ENCODE results near the gene SPAG9.

Gene SPAG9

GRCh38 chr17:50986989-50987660 lies 133.5 kb downstream of the SPAG9 start:
- DNase-seq: no peak

- no peak for DNase-seq
Measured at GRCh38 chr17:50981279-50981678, 139.4 kb downstream of the SPAG9 start.

GRCh38 chr17:50979524-50979927 lies 141.1 kb downstream of the SPAG9 start:
- no peak for DNase-seq

- no peak for DNase-seq
Measured at GRCh38 chr17:50977487-50978159, 143.0 kb downstream of the SPAG9 start.

- no peak for DNase-seq
Measured at GRCh38 chr17:50976951-50977472, 143.7 kb downstream of the SPAG9 start.

GRCh38 chr17:50973557-50974494 lies 146.8 kb downstream of the SPAG9 start:
- no peak for DNase-seq

GRCh38 chr17:50972577-50972976 lies 148.1 kb downstream of the SPAG9 start:
- no peak for DNase-seq

- DNase-seq: no peak
Measured at GRCh38 chr17:50967795-50968194, 152.9 kb downstream of the SPAG9 start.

GRCh38 chr17:50966163-50966666 lies 154.5 kb downstream of the SPAG9 start:
- no peak for DNase-seq

- DNase-seq: no peak
Measured at GRCh38 chr17:50963139-50963538, 157.5 kb downstream of the SPAG9 start.

- DNase-seq: no peak
Measured at GRCh38 chr17:50961282-50962220, 159.1 kb downstream of the SPAG9 start.

GRCh38 chr17:50959341-50959740 lies 161.3 kb downstream of the SPAG9 start:
- no peak for DNase-seq

GRCh38 chr17:50957600-50958575 lies 162.8 kb downstream of the SPAG9 start:
- no peak for DNase-seq

- peak; percentile 56 for DNase-seq
Measured at GRCh38 chr17:50956750-50957523, 163.7 kb downstream of the SPAG9 start.

- no peak for DNase-seq
Measured at GRCh38 chr17:50956409-50956749, 164.3 kb downstream of the SPAG9 start.

GRCh38 chr17:50955667-50956120 lies 165.0 kb downstream of the SPAG9 start:
- no peak for DNase-seq

- DNase-seq: no peak
Measured at GRCh38 chr17:50955160-50955559, 165.5 kb downstream of the SPAG9 start.

GRCh38 chr17:50954641-50955121 lies 166.0 kb downstream of the SPAG9 start:
- DNase-seq: no peak

GRCh38 chr17:50953831-50954601 lies 166.7 kb downstream of the SPAG9 start:
- no peak for DNase-seq
